Measurements from ENCODE around the gene PILRA.

The PILRA gene

GRCh38 chr7:100402241-100402640 is 29.0 kb downstream of the PILRA start:
- no peaks in the 10 kb centered on the region for H3K9me3 ChIP-seq
- H3K27me3 ChIP-seq: no peaks in the 10 kb centered on the region

GRCh38 chr7:100406767-100407166 is 33.5 kb downstream of the PILRA start:
- H3K27ac ChIP-seq: no peak overlapping the region

More at GRCh38 chr7:100402241-100402640, 29.0 kb downstream of the PILRA start:
- no peak overlapping the region for H3K27ac ChIP-seq
- H3K36me3 ChIP-seq: no peaks in the 10 kb centered on the region
- H3K4me3 ChIP-seq: no peak overlapping the region
- peaks cover 17% of the 10 kb centered on the region for H3K4me1 ChIP-seq
- H3K4me2 ChIP-seq: no peak overlapping the region
- H3K9ac ChIP-seq: no peak overlapping the region
- no peak for TF ChIP-seq Cebpa-rat (IDR thresholded peaks at IDR 0.05)
- H4K20me1 ChIP-seq: no peaks in the 10 kb centered on the region

GRCh38 chr7:100407285-100408180 is 34.2 kb downstream of the PILRA start:
- Histone ChIP-seq H3K4me2 (peak overlapping the region; percentile 52), H3K4me3 (no peak overlapping the region), H3K27ac (no peak overlapping the region), H3K4me1 (peaks cover 23% of the 10 kb centered on the region), H3K9me3 (no peaks in the 10 kb centered on the region), H3K9ac (no peak overlapping the region), H3K27me3 (no peaks in the 10 kb centered on the region), H4K20me1 (no peaks in the 10 kb centered on the region), H3K36me3 (no peaks in the 10 kb centered on the region)
- TF ChIP-seq Cebpa-rat (IDR thresholded peaks at IDR 0.05): no peak

More at GRCh38 chr7:100406767-100407166, 33.5 kb downstream of the PILRA start:
- Histone ChIP-seq H4K20me1 (no peaks in the 10 kb centered on the region), H3K36me3 (no peaks in the 10 kb centered on the region), H3K4me1 (peaks cover 23% of the 10 kb centered on the region), H3K9me3 (no peaks in the 10 kb centered on the region), H3K4me3 (no peak overlapping the region), H3K4me2 (peak overlapping the region; percentile 52), H3K27me3 (no peaks in the 10 kb centered on the region), H3K9ac (no peak overlapping the region)
- no peak for TF ChIP-seq Cebpa-rat (IDR thresholded peaks at IDR 0.05)

- Histone ChIP-seq H3K27me3 (no peaks in the 10 kb centered on the region), H4K20me1 (no peaks in the 10 kb centered on the region), H3K9me3 (no peaks in the 10 kb centered on the region), H3K4me3 (no peak overlapping the region), H3K36me3 (no peaks in the 10 kb centered on the region), H3K4me1 (peaks cover 29% of the 10 kb centered on the region), H3K9ac (no peak overlapping the region), H3K27ac (no peak overlapping the region), H3K4me2 (peak overlapping the region; percentile 49)
- TF ChIP-seq Cebpa-rat (IDR thresholded peaks at IDR 0.05): no peak
Observed at GRCh38 chr7:100411101-100411500, 37.8 kb downstream of the PILRA start.

- no peak for TF ChIP-seq Cebpa-rat (IDR thresholded peaks at IDR 0.05)
- H3K27me3 ChIP-seq: no peaks in the 10 kb centered on the region
- H3K36me3 ChIP-seq: no peaks in the 10 kb centered on the region
- no peaks in the 10 kb centered on the region for H4K20me1 ChIP-seq
- peaks cover 19% of the 10 kb centered on the region for H3K4me1 ChIP-seq
- H3K4me3 ChIP-seq: no peak overlapping the region
- no peaks in the 10 kb centered on the region for H3K9me3 ChIP-seq
- H3K4me2 ChIP-seq: no peak overlapping the region
- no peak overlapping the region for H3K9ac ChIP-seq
- no peak overlapping the region for H3K27ac ChIP-seq
Observed at GRCh38 chr7:100413346-100413745, 40.1 kb downstream of the PILRA start.

GRCh38 chr7:100413889-100414288 is 40.6 kb downstream of the PILRA start:
- H3K9ac ChIP-seq: no peak overlapping the region
- no peaks in the 10 kb centered on the region for H3K36me3 ChIP-seq
- H3K27ac ChIP-seq: no peak overlapping the region
- H3K27me3 ChIP-seq: no peaks in the 10 kb centered on the region
- H3K4me3 ChIP-seq: no peak overlapping the region
- peaks cover 20% of the 10 kb centered on the region for H3K4me1 ChIP-seq
- no peaks in the 10 kb centered on the region for H3K9me3 ChIP-seq
- TF ChIP-seq Cebpa-rat (IDR thresholded peaks at IDR 0.05): no peak
- no peaks in the 10 kb centered on the region for H4K20me1 ChIP-seq
- no peak overlapping the region for H3K4me2 ChIP-seq

- no peak for TF ChIP-seq Cebpa-rat (IDR thresholded peaks at IDR 0.05)
- Histone ChIP-seq H3K27me3 (no peaks in the 10 kb centered on the region), H3K27ac (no peak overlapping the region), H3K4me2 (no peak overlapping the region), H3K4me1 (peaks cover 24% of the 10 kb centered on the region), H3K9me3 (no peaks in the 10 kb centered on the region), H4K20me1 (no peaks in the 10 kb centered on the region), H3K36me3 (no peaks in the 10 kb centered on the region), H3K9ac (no peak overlapping the region), H3K4me3 (no peak overlapping the region)
Observed at GRCh38 chr7:100415448-100415847, 42.2 kb downstream of the PILRA start.

- no peak for TF ChIP-seq Cebpa-rat (IDR thresholded peaks at IDR 0.05)
- H3K4me1 ChIP-seq: peaks cover 10% of the 10 kb centered on the region
- no peaks in the 10 kb centered on the region for H4K20me1 ChIP-seq
- H3K36me3 ChIP-seq: no peaks in the 10 kb centered on the region
- H3K4me3 ChIP-seq: no peak overlapping the region
- no peak overlapping the region for H3K27ac ChIP-seq
- H3K9ac ChIP-seq: peak overlapping the region; percentile 8; the same call in 1 of the 2 replicates
- no peaks in the 10 kb centered on the region for H3K27me3 ChIP-seq
- H3K4me2 ChIP-seq: peak overlapping the region; percentile 1; the same call in 1 of the 2 replicates
- H3K9me3 ChIP-seq: no peaks in the 10 kb centered on the region
Observed at GRCh38 chr7:100418930-100419659, 45.8 kb downstream of the PILRA start.

- TF ChIP-seq Cebpa-rat (IDR thresholded peaks at IDR 0.05): no peak
- Histone ChIP-seq H3K9me3 (no peaks in the 10 kb centered on the region), H3K9ac (peak overlapping the region; percentile 8; the same call in 1 of the 2 replicates), H4K20me1 (no peaks in the 10 kb centered on the region), H3K36me3 (no peaks in the 10 kb centered on the region), H3K27me3 (no peaks in the 10 kb centered on the region), H3K27ac (no peak overlapping the region), H3K4me1 (peaks cover 10% of the 10 kb centered on the region), H3K4me2 (peak overlapping the region; percentile 1; the same call in 1 of the 2 replicates), H3K4me3 (no peak overlapping the region)
Observed at GRCh38 chr7:100419660-100420226, 46.5 kb downstream of the PILRA start.
